Natural killer cell (primary cell): Measurements from ENCODE around the gene FURIN. TPM values are rescaled to one million over a fixed set of nuclear protein-coding genes. Genes with fewer than 3 reads are reported as not detected.
A peak's percentile ranks its signal among the peaks of the same experiment; 100 is the strongest.

ENCODE experiments used
- ATAC-seq, 3 donors: fragments of 150-1000 bp in 2 of 3; fragments of 200-7000 bp in 1 of 3; cut with Tn5 transposase; 1 replicate in 1 of 3; 2 replicates in 2 of 3; pipeline ENCODE4 v1.10.0; 2021; ENCODE audit warnings: mild to moderate bottlenecking in 2 of 3, moderate library complexity in 2 of 3
- DNase-seq, 2 donors: peaks; one replicate each; pipeline versions ENCODE4 v3.0.0 to v3.0.0-alpha.2; 2013 to 2021; ENCODE audit warnings: mixed read lengths in 1 of 2
- H3K27ac ChIP-seq: one replicate; pipeline ENCODE4 v1.5.1; 2013; ENCODE audit warnings: mild to moderate bottlenecking, low read length
- H3K27me3 ChIP-seq: one replicate; pipeline ENCODE4 v1.6.1; 2013; ENCODE audit warnings: low read length; ENCODE audit not compliant: control insufficient read depth, insufficient read depth
- H3K36me3 ChIP-seq: one replicate; pipeline ENCODE4 v1.6.1; 2013; ENCODE audit warnings: low read length; ENCODE audit not compliant: control insufficient read depth, insufficient read depth
- H3K4me1 ChIP-seq: one replicate; pipeline ENCODE4 v1.6.1; 2013; ENCODE audit warnings: low read length; ENCODE audit not compliant: control insufficient read depth, insufficient read depth
- H3K4me3 ChIP-seq: one replicate; pipeline ENCODE4 v1.5.1; 2013; ENCODE audit warnings: low read length
- H3K9me3 ChIP-seq: one replicate; pipeline ENCODE4 v1.6.1; 2013; ENCODE audit warnings: low read length; ENCODE audit not compliant: control insufficient read depth, insufficient read depth
- H3K27ac Mint-ChIP-seq, 2 donors: one replicate each; pipeline ENCODE4 v1.8.0; 2022; ENCODE audit warnings: mild to moderate bottlenecking in 2 of 2, mixed read lengths in 2 of 2, moderate library complexity in 1 of 2
- H3K27me3 Mint-ChIP-seq, 2 donors: one replicate each; pipeline ENCODE4 v1.8.0; 2022; ENCODE audit warnings: low read depth in 2 of 2, mixed read lengths in 2 of 2
- H3K36me3 Mint-ChIP-seq: one replicate; pipeline ENCODE4 v1.8.0; 2022; ENCODE audit warnings: mixed read lengths
- H3K4me1 Mint-ChIP-seq, 2 donors: one replicate each; pipeline ENCODE4 v1.8.0; 2022; ENCODE audit warnings: mixed read lengths in 2 of 2
- H3K4me3 Mint-ChIP-seq: one replicate; pipeline ENCODE4 v1.8.0; 2022; ENCODE audit warnings: mild to moderate bottlenecking, moderate library complexity, mixed read lengths
- H3K9me3 Mint-ChIP-seq, 2 donors: one replicate each; pipeline ENCODE4 v1.8.0; 2022; ENCODE audit warnings: mixed read lengths in 2 of 2
- WGBS: methylation state at CpG from one replicate; pipeline ENCODE4 v1.1.7; 2013; ENCODE audit warnings: missing lambda C conversion rate; ENCODE audit not compliant: insufficient coverage; 5-methylcytosine and 5-hydroxymethylcytosine counted together
- intact Hi-C: fragments of 100-400 bp; cut with micrococcal nuclease; formaldehyde crosslinking; loops from one replicate; pipeline ENCODE4 v1.14.2; 2022
- total RNA-seq, 4 donors: library from RNA; stranded (reverse); fragments of 120-200 nt in 1 of 4; gene quantifications; one replicate each; pipeline versions ENCODE4 v1.2.3 to v1.2.4, GENCODE V29; 2013 to 2022
- TF ChIP-seq, protein P1 (sequence below): fragments of 200-600 bp; IDR thresholded peaks from one replicate; pipeline ENCODE4 v1.8.0; 2022; ENCODE audit warnings: antibody characterized with exemption

Gene FURIN
- total RNA-seq, 3 donors from 2014 or later (not counting 1 experiment from before 2014, with no cell fraction given) = 110 to 178 (median 172) TPM

DNA sequence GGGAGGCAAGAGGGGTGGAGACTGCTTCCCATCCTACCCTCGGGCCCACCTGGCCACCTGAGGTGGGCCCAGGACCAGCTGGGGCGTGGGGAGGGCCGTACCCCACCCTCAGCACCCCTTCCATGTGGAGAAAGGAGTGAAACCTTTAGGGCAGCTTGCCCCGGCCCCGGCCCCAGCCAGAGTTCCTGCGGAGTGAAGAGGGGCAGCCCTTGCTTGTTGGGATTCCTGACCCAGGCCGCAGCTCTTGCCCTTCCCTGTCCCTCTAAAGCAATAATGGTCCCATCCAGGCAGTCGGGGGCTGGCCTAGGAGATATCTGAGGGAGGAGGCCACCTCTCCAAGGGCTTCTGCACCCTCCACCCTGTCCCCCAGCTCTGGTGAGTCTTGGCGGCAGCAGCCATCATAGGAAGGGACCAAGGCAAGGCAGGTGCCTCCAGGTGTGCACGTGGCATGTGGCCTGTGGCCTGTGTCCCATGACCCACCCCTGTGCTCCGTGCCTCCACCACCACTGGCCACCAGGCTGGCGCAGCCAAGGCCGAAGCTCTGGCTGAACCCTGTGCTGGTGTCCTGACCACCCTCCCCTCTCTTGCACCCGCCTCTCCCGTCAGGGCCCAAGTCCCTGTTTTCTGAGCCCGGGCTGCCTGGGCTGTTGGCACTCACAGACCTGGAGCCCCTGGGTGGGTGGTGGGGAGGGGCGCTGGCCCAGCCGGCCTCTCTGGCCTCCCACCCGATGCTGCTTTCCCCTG, 13.8 kb downstream of the FURIN start:
- Histone ChIP-seq H3K36me3 (peaks cover 57% of the 10 kb centered on the region), H3K4me3 (no peak overlapping the region), H3K27me3 (no peaks in the 10 kb centered on the region), H3K4me1 (peaks cover 52% of the 10 kb centered on the region), H3K27ac (peak overlapping the region; percentile 61), H3K9me3 (no peaks in the 10 kb centered on the region)
- no peak overlapping the region for H3K4me3 Mint-ChIP-seq
- H3K27ac Mint-ChIP-seq = peak overlapping the region; percentile 60 to 86
- ATAC-seq (no peak), DNase-seq (no peak)
- peaks cover 27 to 30% of the 10 kb centered on the region in 2 donors for H3K4me1 Mint-ChIP-seq
- WGBS = 90% methylated on average over 19 of the region's 19 CpGs
- intact Hi-C loops = no loop called here
- TF ChIP-seq, protein P1, sequence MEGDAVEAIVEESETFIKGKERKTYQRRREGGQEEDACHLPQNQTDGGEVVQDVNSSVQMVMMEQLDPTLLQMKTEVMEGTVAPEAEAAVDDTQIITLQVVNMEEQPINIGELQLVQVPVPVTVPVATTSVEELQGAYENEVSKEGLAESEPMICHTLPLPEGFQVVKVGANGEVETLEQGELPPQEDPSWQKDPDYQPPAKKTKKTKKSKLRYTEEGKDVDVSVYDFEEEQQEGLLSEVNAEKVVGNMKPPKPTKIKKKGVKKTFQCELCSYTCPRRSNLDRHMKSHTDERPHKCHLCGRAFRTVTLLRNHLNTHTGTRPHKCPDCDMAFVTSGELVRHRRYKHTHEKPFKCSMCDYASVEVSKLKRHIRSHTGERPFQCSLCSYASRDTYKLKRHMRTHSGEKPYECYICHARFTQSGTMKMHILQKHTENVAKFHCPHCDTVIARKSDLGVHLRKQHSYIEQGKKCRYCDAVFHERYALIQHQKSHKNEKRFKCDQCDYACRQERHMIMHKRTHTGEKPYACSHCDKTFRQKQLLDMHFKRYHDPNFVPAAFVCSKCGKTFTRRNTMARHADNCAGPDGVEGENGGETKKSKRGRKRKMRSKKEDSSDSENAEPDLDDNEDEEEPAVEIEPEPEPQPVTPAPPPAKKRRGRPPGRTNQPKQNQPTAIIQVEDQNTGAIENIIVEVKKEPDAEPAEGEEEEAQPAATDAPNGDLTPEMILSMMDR = no peak
- no peaks in the 10 kb centered on the region for H3K36me3 Mint-ChIP-seq
- no peaks in the 10 kb centered on the region for H3K27me3 Mint-ChIP-seq
- H3K9me3 Mint-ChIP-seq = no peaks in the 10 kb centered on the region

DNA sequence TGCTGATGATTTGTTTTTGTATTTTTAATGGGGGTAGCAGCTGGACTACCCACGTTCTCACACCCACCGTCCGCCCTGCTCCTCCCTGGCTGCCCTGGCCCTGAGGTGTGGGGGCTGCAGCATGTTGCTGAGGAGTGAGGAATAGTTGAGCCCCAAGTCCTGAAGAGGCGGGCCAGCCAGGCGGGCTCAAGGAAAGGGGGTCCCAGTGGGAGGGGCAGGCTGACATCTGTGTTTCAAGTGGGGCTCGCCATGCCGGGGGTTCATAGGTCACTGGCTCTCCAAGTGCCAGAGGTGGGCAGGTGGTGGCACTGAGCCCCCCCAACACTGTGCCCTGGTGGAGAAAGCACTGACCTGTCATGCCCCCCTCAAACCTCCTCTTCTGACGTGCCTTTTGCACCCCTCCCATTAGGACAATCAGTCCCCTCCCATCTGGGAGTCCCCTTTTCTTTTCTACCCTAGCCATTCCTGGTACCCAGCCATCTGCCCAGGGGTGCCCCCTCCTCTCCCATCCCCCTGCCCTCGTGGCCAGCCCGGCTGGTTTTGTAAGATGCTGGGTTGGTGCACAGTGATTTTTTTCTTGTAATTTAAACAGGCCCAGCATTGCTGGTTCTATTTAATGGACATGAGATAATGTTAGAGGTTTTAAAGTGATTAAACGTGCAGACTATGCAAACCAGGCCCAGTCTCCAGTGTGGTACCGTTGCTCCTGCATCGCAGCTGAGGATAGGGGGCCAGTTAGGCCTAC, 14.6 kb downstream of the FURIN start:
- Histone ChIP-seq H3K27ac (peak overlapping the region; percentile 61), H3K9me3 (no peaks in the 10 kb centered on the region), H3K4me3 (no peak overlapping the region), H3K27me3 (no peaks in the 10 kb centered on the region), H3K36me3 (peaks cover 56% of the 10 kb centered on the region), H3K4me1 (peaks cover 47% of the 10 kb centered on the region)
- peaks cover 19 to 31% of the 10 kb centered on the region in 2 donors for H3K4me1 Mint-ChIP-seq
- H3K27ac Mint-ChIP-seq = peak overlapping the region; percentile 60 to 86
- no peaks in the 10 kb centered on the region for H3K9me3 Mint-ChIP-seq
- H3K36me3 Mint-ChIP-seq = no peaks in the 10 kb centered on the region
- intact Hi-C loops = no loop called here
- TF ChIP-seq, protein P1 = no peak
- H3K27me3 Mint-ChIP-seq = no peaks in the 10 kb centered on the region
- ATAC-seq (no peak), DNase-seq (no peak)
- H3K4me3 Mint-ChIP-seq = peak overlapping the region; percentile 45
- WGBS = 81% methylated on average over 11 of the region's 13 CpGs

DNA sequence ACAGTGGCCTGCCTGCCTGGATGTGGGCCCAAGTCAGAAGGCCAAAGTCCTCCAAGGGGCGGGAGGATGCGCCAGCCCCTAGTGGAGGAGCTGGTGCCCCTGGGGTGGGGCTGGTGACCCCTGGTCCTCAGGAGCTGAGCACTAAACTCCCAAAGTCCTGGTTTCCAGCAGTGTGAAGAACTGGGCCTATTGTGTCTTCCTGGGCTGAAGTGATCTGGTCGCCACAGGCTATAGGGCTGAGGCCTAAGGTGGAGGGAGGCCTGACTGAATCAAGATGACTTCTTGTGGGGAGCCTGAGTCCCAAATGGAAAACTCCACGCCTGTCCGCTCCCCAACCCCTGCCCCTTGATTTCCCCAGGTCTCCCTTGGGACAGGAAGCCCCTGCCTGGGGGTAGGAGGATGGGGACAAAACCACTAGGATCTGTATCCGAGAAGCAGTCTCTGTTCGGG, 15.2 kb downstream of the FURIN start:
- H3K4me3 ChIP-seq = peak overlapping the region; percentile 28
- TF ChIP-seq, protein P1 = no peak
- H3K9me3 ChIP-seq = no peaks in the 10 kb centered on the region
- intact Hi-C loops = no loop called here
- no peaks in the 10 kb centered on the region for H3K27me3 Mint-ChIP-seq
- no peaks in the 10 kb centered on the region for H3K36me3 Mint-ChIP-seq
- H3K9me3 Mint-ChIP-seq = no peaks in the 10 kb centered on the region
- H3K27me3 ChIP-seq = no peaks in the 10 kb centered on the region
- H3K27ac Mint-ChIP-seq = peak overlapping the region; percentile 60 to 86
- ATAC-seq (no peak), DNase-seq (no peak)
- peak overlapping the region; percentile 61 for H3K27ac ChIP-seq
- H3K36me3 ChIP-seq = peaks cover 50% of the 10 kb centered on the region
- WGBS = 65% methylated on average over 7 of the region's 7 CpGs
- peak overlapping the region; percentile 45 for H3K4me3 Mint-ChIP-seq
- peaks cover 47% of the 10 kb centered on the region for H3K4me1 ChIP-seq
- peaks cover 17 to 31% of the 10 kb centered on the region in 2 donors for H3K4me1 Mint-ChIP-seq
